AG10803 (cell line): ENCODE results near the gene GNAT3.

Source experiments
- DNase-seq: peaks from one replicate; pipeline ENCODE4 v3.0.0; 2010; ENCODE audit warnings: low read depth
- H3K4me3 ChIP-seq: 2 replicates; pipeline ENCODE4 v1.5.1; 2011; ENCODE audit warnings: mild to moderate bottlenecking, low read length, control low read depth
- CTCF ChIP-seq: conservative IDR thresholded peaks from 2 replicates; pipeline ENCODE4 v1.5.1; 2011; ENCODE audit warnings: mild to moderate bottlenecking, low read length, control low read depth, inconsistent platforms

The GNAT3 gene

GRCh38 chr7:80493121-80493849 is 18.6 kb downstream of the GNAT3 start:
- H3K4me3 ChIP-seq = no peak overlapping the region
- no peak for TF ChIP-seq CTCF
- DNase-seq = peak; percentile 29

- no peak for DNase-seq
- no peak for TF ChIP-seq CTCF
- H3K4me3 ChIP-seq = no peak overlapping the region
These were observed 20.4 kb downstream of the GNAT3 start for GRCh38 chr7:80491462-80491861.

GRCh38 chr7:80488851-80489370 is 23.0 kb downstream of the GNAT3 start:
- no peak overlapping the region for H3K4me3 ChIP-seq
- TF ChIP-seq CTCF = no peak
- DNase-seq = peak; percentile 6

GRCh38 chr7:80488406-80488805 is 23.5 kb downstream of the GNAT3 start:
- no peak for TF ChIP-seq CTCF
- no peak overlapping the region for H3K4me3 ChIP-seq
- peak; percentile 44 for DNase-seq

- TF ChIP-seq CTCF = no peak
- no peak overlapping the region for H3K4me3 ChIP-seq
- no peak for DNase-seq
These were observed 26.1 kb downstream of the GNAT3 start for GRCh38 chr7:80485721-80486120.

GRCh38 chr7:80482950-80483349 is 28.9 kb downstream of the GNAT3 start:
- H3K4me3 ChIP-seq = no peak overlapping the region
- no peak for TF ChIP-seq CTCF
- DNase-seq = no peak

GRCh38 chr7:80481196-80481884 is 30.5 kb downstream of the GNAT3 start:
- peak; percentile 9 for DNase-seq
- no peak for TF ChIP-seq CTCF
- no peak overlapping the region for H3K4me3 ChIP-seq
